GM18498 (cell line): ENCODE data around the gene NDUFAB1.
"Not testable (repeated sequence)": the region's sequence is repeated elsewhere in the genome, so short reads cannot be mapped to it uniquely, and the experiment has no call there.

Experiments
- ATAC-seq: cut with Tn5 transposase; IDR thresholded peaks from one replicate; pipeline ENCODE4 v1.9.1; 2021; ENCODE audit warnings: mild to moderate bottlenecking, moderate library complexity; ENCODE audit not compliant: unreplicated experiment

Gene NDUFAB1

DNA sequence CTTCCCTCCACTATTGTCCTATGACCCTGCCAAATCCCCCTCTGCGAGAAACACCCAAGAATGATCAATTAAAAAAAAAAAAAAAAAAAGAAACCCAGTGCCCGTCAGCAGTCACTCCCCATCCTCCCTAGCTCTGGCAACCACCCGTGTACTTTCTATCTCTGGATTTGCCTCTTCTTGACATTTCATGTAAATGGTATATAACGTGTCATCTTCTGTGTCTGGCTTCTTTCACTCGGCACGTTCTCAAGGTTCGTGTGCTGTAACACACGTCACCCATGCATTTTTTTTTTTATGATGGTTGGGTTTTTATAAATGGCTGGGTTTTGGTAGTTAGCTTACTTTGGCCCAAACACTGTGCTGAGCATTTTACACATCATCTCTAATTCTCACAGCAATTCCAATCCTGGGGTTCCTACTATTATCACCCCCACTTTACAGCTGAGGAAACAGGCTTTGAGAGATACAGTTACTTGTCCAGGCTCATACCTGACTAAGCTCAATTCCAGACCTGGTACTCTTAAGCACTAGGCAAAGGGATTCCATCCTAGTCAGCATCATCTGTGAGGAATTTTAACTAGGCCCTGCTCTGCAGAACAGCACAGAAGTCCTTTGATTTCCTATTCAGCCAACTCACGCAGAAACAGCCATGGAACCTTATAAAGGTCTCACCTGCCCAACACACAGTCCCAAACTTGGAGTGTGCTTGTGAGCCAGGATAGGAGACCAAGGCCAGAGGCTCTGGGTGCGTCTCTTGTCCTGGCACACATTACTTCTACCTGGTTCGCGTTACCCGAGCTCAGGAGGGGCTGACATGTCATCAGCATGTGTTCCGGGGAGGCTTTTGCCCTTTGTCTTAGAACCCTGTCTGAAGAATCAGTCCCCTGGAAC, 11.7 kb downstream of the NDUFAB1 start:
- no peak for ATAC-seq

DNA sequence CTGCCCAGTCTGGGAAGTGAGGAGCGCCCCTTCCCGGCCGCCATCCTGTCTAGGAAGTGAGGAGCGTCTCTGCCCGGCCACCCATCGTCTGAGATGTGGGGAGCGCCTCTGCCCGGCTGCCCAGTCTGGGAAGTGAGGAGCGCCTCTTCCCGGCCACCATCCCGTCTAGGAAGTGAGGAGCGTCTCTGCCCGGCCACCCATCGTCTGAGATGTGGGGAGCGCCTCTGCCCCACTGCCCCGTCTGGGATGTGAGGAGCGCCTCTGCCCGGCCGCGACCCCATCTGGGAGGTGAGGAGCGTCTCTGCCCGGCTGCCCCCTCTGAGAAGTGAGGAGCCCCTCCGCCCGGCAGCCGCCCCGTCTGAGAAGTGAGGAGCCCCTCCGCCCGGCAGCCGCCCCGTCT, 12.8 kb downstream of the NDUFAB1 start:
- not testable (repeated sequence) for ATAC-seq

DNA sequence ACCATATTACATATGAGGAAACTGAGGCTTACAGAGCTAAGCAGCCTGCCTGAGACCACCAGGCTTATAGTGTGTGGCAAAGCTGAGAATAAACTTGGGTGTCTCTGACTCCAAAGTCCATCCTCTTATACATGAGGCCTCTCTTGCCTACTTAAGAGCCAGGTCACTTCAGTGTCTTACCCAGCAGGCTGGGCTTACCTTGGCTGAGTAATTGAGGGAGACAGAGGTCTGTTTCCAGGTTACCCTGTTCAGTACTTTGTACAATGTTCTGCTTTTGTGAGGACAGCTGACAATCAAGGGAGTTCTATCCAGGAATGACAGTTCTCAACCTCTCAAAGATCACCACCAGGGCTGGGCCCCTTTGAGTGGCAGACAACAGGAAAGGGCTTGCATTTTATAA, 14.4 kb downstream of the NDUFAB1 start:
- no peak for ATAC-seq

DNA sequence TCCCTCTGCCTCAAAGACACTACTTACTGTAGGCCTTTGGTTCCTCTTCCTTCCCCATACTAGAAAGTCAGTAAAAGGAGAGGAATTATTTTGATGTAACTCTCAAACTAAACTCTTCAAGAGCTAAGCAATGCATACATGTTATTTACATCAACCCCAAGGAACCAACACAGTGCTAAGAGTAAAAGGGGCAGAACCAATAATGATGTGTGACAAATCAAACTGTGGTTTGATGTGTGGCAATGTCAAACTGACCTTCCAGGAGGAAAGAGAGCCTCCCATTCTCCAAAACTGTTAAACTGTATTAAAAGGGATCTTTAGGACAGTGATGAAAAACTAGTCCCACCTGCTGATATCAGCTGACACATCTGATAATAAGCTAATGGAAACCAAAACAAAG, 15.7 kb downstream of the NDUFAB1 start:
- ATAC-seq, result no peak

DNA sequence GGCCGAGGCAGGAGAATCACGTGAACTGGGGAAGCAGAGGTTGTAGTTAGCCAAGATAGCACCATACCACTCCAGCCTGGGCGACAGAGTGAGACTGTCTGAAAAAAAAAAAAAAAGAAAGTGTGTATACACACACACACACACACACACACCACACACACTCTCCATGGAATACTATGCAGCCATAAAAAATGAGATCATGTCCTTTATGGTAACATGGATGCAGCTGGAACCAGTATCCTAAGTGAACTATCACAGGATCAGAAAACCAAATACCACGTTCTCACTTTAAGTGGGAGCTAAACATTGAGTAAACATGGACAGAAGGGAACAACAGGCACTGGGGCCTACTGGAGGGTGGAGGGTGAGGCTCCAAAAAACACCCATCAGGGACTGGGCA, 16.7 kb downstream of the NDUFAB1 start:
- ATAC-seq, result no peak

DNA sequence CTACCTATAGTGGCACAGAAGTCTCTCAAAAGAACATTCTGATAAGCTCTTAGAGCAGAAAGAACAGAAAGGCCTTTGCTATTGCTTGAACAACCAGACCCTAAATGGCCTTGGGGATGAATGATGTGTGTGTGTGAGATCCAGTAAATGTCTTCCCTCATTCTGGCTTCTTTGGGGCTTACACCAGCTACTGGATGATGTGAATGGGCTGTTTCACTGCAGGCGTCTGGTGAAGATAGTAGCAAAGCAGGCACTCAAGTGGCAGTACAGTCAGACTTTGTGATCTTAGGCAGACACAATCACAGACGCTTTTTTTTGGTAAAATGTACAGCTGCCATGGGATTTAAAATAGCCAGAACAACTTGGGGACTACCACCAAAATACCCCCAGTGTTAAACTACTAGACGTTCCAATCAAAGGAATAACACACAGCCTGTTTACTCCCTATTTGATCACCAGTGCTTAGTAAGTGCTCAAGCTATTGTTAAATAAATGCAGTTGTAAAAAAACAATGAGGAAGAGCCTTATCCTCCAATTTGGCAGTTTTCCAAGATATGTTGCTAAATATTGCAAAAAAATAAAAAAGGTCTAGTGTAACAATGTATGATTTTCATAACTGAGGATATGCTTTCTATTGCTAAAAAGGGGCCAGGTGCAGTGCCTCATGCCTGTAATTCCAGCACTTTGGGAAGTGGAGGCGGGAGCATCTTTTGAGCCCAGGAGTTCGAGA, 17.9 kb downstream of the NDUFAB1 start:
- no peak for ATAC-seq

DNA sequence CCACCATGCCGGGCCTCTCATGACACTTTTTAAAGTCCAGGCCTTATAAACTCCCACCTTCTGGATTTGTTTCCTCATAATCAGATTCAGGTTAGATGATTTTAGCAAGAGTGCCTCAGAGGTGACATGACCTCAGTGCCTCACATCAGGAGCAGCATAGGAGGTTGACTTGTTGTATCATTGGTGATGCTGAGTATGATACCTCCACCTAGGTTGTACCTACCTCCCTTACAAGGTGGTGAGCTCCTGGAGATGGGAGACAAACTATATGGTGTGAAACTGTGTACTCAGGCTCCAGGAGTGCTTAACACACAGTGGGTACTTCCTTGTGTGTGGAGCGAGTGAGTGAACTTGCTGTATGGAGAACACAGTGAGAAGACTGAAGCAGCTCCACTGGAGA, 18.6 kb downstream of the NDUFAB1 start:
- ATAC-seq, result no peak

DNA sequence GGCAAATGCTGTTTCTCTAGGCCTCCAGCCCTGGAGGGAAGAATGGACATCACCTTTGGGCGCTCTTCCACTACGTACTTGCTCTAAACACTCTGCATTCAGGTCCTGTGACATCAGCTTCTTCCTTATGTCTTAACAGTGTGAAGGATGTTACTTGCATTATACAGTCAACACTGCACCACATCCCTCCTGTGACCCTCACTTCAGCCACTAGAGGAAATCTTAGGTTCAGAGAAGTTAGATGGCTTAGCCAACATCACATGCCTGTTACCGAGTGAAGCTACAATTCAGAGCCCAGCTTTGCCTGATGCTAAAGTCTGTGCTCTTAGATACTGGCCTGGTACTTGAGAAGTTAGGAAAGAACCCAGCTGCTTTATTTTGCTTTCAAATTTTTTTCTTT, 20.3 kb downstream of the NDUFAB1 start:
- no peak for ATAC-seq

DNA sequence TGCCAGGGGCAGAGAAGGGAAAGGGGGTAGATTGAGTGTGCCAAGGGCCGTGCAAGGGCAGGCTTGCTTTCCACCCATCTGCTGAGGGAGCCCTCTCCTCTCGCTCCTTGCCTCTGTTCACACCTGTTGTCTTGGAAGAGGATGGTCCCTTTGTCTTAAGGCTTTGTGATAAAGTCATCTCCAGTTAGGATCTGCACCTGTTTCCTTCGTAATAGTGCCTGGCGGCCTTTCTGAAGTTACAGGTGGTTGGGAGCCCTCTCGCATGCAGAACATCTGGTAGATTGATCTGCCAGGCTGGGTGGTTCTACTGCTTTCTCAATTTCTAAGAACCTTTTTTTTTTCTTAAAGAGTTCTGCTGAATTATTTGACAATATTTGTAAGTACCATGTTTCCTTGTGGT, 22.3 kb downstream of the NDUFAB1 start:
- no peak for ATAC-seq

DNA sequence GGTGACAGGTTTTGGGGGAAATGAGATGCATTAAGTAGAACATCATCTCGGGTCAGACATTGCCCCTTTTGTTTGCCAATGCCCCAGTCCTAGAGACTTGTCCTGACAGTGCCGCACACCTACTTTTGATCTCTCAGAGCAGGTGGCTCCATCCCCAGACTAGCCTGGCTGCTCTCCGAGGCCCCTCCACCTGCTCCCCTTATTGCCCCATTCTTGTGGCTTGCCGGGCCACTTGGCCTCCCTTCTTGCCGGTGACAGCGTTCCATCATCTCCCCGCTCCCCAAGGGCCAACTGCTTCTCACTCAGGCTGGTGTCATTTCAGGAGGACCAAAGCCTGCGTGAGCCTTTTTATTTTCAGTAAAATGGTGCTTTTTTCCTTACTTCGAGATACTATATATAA, 23.7 kb downstream of the NDUFAB1 start:
- ATAC-seq, result no peak

DNA sequence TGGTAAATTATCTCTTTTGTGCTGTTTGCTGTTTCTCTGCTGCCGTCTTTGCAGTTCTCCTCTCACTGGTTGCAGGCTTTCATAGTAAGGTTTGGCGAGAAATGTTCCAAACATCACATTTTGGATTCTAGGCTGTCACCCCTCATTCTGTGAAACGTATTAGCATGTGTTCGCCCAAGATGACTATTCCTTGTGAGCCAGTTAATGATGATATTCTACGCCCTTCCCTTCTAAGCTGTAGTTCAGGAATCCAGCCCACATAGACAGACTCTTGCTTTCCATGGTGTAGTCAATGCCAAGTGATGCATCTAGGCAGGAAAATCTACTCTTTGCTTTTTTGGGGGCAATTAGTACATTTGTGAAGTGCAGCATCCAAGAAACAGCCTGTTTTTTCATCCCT, 24.2 kb downstream of the NDUFAB1 start:
- ATAC-seq, result no peak

DNA sequence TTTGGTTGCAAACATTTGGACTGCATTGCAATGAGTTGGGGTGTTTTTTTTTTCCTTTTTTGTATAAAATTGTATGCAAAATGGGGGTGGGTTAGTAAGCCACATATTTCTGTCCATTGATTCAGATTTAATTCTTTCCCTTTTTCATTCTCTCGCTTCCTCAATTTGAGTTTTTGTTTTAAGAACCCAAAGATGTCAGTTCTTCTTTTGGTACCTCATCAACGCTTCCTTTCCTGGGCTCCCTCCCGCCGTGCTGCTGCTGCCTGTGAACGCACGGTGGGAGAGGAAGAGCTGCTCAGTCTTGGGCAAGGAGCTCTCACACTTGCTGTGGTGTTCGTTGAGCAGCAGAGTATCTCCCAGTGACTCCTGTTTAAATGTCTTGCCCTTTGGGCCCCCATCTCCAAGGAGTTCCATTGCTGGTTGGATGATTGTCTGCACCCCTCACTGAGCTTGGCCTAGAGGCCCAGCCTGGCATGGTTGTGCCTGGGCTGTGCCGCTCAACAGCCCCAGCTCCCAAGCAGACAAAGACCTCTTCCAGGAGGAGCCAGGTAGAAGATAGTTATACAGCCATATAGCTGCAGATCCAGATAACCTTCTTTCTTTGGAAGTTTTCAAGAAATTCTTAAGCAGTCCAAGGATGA, 25.0 kb downstream of the NDUFAB1 start:
- ATAC-seq, result no peak

DNA sequence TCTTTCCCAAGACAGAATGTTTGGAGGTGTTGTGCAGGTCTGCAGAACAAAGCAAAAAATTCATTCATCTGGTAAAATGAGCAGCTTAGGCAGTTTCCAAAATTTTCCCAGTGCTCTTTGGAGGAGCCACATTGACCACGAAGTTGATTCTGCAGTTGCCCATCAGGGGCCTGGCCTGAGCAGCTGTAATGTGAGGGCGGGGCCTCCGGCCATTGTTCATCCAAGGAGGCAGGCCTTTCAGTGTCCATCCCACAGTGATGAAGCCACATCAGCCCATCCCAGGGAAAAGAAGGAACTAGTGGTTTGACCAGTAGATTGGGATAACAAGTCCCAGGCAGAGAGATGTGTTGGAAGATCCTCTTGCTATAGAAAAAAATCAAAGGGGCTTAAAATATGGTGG, 28.5 kb downstream of the NDUFAB1 start:
- ATAC-seq, result no peak

DNA sequence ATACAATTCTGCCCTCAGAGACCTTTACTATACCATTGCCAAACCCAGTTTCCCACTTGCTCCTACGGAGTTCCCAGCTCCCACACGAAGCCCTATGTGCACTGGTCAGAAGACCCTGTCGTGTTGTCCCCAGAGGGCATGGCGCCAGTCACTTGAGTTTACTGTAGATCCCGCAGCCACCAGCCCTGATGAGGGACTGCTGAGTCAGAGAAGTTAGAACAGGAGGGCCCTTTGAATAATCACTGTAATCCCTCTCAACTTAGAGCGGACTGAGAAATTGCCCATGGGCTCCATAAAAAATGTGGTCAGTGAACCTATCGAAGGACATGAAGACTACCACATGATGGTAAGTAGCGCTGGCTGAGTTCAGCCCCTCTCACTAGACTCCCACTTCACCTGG, 29.4 kb downstream of the NDUFAB1 start:
- ATAC-seq, result no peak

DNA sequence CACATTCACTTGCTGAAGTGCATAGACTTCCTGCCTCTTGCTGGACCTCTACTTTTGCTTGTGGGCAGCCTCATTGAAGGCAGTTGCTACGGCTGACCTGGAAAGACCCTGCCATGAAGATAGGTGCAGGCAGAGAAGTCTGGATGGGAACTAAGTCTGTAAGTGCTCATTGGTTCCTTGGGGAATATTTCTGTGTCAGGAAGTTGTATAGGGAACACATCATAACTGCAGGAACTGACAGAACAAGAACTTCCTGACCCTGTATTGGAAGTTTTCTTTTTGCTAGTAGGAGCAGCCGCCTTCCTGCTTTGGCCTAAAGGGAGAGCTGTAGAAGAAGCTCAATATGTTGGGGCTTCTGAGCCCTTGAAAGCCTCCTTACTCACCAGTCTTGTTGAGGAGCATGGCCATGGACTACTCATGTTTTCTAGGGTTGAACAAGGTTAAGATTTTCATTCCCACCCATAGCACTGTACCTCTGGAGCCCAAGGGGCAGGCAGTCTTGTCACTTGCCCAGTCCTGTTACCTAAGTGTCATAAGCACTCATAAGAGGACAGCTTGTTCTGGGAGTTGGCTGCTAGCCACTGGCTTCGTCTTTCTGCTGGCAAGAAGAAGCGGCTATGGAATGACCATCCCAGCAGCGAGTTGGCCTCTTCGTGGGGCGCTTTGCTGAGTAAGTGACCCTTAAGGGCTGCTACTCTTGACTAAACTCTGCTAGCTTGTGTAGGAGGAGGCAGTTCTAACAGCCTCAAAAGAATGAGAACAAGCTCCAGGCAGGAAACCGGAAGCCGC, 31.3 kb downstream of the NDUFAB1 start:
- no peak for ATAC-seq

DNA sequence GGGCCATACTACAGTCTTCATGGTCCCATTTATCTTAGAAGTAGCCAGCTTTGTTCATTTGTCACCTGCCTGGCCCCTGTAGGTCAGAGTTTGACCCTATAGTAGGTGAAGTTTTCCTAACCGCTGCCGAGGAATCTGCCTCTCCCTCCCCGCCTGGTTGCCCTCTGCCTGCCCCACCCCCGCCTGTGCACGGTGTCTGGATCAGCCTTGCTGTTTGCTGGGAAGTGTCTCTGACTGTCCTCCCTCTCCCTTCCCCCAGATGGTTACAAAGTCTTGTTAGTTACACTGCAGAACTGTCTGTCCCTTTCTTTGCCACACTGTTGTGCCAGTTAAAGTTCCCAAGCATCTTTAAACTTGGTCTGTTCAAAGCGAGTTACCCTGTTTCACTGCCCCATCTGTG, 32.9 kb downstream of the NDUFAB1 start:
- no peak for ATAC-seq

DNA sequence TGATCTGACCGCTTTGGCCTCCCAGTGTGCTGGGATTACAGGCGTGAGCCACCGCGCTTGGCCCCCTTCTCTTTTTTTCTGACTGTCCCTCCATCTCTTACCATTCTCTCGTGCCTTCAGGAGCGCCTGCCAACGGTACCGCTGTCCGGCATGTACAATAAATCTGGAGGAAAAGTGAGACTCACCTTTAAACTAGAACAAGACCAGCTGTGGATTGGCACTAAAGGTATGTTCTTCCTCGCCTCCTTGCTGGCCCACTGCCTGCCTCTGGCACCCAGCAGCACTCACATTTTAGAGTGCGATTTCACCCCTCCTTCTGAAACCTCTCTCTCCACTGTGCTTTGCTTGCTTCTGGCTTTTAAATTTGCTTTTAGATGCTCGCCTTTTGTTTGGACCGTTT, 33.6 kb downstream of the NDUFAB1 start:
- no peak for ATAC-seq

DNA sequence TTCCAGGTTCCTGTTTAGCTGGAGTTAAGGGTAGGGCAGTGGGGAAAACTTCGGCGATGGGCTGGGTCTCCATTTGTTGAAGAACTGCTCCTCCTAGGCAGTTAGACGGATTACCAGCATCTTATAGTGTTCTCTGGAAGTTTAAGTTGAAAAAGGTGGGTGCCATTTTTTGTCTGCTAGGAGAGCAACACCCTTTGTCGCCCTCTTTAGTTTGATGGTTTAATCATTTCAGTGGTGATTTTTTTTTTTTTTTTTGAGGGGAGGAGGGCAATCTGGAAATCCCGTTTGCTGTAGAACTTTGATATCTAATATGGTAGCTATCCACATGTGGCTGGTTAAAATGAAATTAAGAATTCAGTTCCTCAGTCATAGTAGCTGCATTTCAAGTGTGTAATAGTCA, 34.5 kb downstream of the NDUFAB1 start:
- ATAC-seq, result no peak

DNA sequence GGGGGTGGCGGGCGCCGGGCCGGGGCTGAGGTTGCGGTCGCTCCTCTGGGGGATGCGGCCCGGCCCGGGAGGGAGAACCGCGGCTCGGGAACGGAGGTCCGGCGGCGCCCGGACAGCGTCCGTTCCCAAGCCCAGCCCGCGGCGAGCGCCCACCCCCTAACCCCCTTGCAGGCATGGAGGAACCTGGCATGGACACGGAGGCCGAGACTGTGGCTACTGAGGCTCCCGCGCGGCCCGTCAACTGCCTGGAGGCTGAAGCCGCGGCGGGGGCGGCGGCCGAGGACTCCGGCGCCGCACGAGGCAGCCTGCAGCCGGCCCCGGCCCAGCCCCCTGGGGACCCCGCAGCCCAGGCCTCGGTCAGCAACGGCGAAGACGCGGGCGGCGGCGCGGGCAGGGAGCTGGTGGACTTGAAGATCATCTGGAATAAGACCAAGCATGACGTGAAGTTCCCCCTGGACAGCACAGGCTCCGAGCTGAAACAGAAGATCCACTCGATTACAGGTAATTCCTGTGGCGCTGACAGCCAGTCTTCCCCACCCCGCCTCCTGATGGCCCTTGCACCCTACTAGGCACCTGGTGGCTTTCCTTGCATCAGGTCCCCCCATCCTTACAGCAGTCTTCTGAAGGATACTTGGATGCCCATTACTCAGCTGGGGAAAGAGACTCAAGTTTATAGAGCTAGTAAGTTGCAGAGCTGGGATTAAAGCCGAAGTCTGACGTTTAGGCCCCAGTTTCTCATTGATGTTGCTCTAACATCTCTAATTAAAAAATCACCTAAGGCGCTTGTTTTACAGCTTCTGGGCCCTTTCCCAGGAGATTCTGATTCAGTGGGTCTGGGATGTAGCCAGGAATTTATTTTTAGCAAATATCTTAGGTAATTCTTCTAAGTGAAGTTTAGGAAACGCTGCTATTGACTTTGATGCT, 38.1 kb downstream of the NDUFAB1 start:
- ATAC-seq, result peak; percentile 20
